GM18499 (cell line): ENCODE measurements around the gene ACVR1.
A peak's percentile ranks its signal among the peaks of the same experiment; 100 is the strongest.
"Not testable (repeated sequence)": the region's sequence is repeated elsewhere in the genome, so short reads cannot be mapped to it uniquely, and the experiment has no call there.

Experiments used
- ATAC-seq: cut with Tn5 transposase; IDR thresholded peaks from one replicate; pipeline ENCODE4 v1.9.1; 2021; ENCODE audit warnings: moderate number of reproducible peaks; ENCODE audit not compliant: insufficient read depth, unreplicated experiment

Gene ACVR1

GRCh38 chr2:157895531-157895930, 19.4 kb upstream of the ACVR1 start:
- no peak for ATAC-seq

GRCh38 chr2:157894694-157895435, 18.7 kb upstream of the ACVR1 start:
- ATAC-seq: no peak

- ATAC-seq: no peak
These were observed 17.5 kb upstream of the ACVR1 start for GRCh38 chr2:157893611-157894010.

- no peak for ATAC-seq
These were observed 15.5 kb upstream of the ACVR1 start for GRCh38 chr2:157891643-157892041.

- no peak for ATAC-seq
These were observed 15.0 kb upstream of the ACVR1 start for GRCh38 chr2:157890969-157891642.

DNA sequence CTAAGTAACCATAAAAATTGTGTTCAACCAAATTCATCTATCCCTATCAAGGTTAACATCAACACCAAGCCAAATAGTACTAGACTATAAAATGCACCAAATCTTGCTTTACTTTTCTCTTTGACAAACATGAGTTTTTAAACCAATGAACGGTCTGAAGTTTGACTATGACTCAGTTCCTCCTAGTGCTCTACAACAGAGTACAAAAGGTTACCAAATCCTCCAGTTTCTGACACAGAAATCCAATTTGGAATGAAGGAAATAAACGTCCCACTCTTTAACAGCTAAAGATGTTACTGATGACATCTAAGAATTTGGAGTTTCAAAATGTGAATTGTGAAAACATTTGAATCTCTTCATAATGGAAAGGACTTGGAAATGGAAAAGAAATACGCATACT, 11.8 kb upstream of the ACVR1 start:
- no peak for ATAC-seq

- ATAC-seq: not testable (repeated sequence)
These were observed 8.4 kb upstream of the ACVR1 start for GRCh38 chr2:157884533-157884932.

DNA sequence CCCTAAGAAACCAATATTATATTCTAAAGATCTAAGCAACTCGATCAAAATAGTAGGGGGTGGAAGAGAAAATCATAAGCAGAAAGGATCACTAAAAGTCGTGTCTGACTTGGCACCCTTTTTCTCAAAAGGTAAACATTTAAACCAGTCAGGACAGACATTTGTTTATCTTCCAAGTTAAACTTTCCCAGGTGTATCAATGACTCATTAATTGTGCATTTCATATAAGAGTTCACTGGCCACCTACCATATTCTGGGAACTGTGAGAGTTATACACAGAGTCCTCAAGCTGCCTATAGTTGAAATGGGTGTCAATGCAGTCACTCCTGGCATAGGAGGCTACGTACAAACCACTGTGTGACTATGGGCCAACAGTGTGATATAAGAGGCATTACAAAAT, 4.8 kb upstream of the ACVR1 start:
- no peak for ATAC-seq

DNA sequence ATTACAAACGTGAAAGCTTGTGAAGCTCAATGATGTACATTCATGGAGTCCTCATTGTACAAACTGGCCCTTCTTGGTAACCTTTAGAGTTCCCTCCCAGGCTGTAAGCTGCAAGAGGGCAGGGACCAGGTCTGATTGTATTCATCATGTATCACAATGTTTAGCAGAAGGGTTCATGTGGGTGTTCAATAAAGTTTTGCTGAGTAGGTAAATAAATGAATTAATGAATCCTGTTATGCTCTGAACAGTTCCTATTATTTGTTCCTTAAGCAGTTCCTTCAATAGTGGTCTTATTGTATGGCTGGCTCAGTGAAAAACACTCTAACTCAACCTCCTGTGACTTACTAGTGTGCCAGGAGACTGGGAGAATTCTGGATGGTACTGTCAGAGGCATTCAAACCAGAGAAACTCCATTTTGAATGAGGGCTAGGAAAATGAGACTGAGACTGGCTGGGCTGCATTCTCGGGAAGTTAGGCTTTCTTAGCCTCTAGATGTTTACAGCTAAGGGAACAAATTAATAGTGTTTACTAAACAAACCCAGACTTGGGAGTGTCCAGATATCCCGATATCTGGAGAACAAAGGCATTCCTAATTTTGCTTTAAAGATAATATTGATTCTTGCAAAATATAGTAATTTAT, 1.8 kb upstream of the ACVR1 start:
- ATAC-seq: no peak

- ATAC-seq: no peak
These were observed 632 bp upstream of the ACVR1 start for GRCh38 chr2:157876786-157877138.

- peak; percentile 13 for ATAC-seq
These were observed 477 bp downstream of the ACVR1 start for GRCh38 chr2:157875641-157876065.

GRCh38 chr2:157874997-157875640, 1.0 kb downstream of the ACVR1 start:
- no peak for ATAC-seq

DNA sequence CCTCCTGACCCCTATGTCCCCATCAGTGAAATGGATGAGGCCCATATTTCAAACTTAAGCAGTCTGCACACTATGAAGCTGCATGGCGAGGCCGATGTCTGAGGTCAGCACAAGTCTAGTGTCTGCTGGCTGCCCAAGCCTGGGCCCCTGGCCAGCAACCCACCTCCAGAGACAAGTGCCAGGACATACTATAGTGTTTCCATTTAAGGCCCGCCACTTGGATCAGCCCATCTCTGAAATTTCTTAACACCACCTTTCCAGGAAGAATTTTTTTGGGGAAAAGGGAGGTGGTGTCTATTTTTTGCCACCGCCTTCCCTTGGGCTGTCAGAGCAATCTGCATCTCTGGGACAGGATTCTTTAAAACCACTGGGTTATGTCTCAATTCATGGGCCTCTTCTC, 1.8 kb downstream of the ACVR1 start:
- no peak for ATAC-seq

- no peak for ATAC-seq
These were observed 3.3 kb downstream of the ACVR1 start for GRCh38 chr2:157872791-157873190.

DNA sequence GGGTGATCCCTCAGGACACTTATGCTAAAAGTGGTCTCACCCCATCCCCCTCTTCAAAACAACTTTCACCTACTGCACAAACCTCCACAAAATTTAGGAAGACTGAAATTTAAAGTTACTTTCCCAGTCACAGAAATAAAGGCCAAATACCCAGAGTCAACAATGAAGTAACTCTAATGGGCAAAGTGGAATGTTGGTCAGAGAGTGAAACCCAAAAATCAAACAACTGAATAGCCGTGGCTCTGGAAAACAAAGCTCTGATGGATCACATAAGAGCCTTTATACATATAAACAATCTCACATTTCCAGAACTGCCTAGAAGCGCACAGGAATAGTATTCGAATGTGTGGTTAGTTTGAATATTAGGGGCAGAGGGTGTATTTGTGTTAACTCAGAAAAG, 4.7 kb downstream of the ACVR1 start:
- no peak for ATAC-seq

- ATAC-seq: no peak
These were observed 7.1 kb downstream of the ACVR1 start for GRCh38 chr2:157868993-157869392.

DNA sequence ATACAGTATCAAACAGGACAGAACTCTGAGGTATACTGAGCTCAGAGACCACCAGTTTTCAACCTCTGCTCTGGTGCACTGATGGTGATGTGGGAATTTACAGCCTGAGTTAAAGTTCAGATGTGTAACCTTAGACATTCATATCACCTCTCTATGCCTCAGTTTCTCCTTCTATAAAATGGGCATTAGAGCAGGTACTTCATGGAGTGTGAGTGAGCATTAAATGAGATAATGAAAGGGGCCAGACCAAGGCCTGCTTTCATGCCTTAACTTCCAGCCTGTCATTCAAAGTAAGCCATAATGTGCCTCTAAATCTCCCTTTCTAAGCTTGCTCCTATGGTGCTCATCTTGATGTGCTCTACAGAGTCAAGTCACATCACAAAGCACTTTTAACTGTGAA, 8.4 kb downstream of the ACVR1 start:
- no peak for ATAC-seq

GRCh38 chr2:157866666-157867642, 9.2 kb downstream of the ACVR1 start:
- no peak for ATAC-seq

DNA sequence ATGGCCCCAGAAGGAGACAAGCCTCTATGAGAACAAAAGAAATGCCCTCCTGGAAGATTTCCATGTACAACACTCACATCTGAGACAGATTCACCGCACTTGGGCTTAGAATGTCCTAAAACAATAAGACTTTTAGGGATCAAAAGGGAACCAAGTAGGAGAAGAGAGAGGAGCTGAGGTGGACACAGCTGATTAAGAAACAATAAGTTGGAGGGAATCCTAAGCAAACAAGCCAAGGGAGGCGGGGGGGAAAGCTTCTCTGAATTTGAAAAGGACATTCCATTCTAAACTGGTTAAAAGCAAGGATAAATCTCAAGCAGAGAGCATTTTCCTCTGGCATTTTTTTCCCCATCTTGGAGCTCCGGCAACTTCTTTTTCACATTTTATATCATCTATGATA, 9.9 kb downstream of the ACVR1 start:
- no peak for ATAC-seq

- ATAC-seq: no peak
These were observed 11.2 kb downstream of the ACVR1 start for GRCh38 chr2:157864857-157865430.
